Upper lobe of left lung (tissue), 4 donors: ENCODE results near the gene ZNF653.

Source experiments
- EP300 ChIP-seq, 4 donors: sonication (generic); formaldehyde crosslinking; IDR thresholded peaks; one replicate each; pipeline ENCODE4 v1.5.1; 2017; ENCODE audit warnings: antibody characterized with exemption in 4 of 4, control low read depth in 2 of 4
- POLR2AphosphoS5 ChIP-seq, 2 donors: sonication (generic); formaldehyde crosslinking; IDR thresholded peaks; one replicate each; pipeline ENCODE4 v1.5.1; 2017; ENCODE audit warnings: antibody characterized with exemption in 2 of 2

DNA sequence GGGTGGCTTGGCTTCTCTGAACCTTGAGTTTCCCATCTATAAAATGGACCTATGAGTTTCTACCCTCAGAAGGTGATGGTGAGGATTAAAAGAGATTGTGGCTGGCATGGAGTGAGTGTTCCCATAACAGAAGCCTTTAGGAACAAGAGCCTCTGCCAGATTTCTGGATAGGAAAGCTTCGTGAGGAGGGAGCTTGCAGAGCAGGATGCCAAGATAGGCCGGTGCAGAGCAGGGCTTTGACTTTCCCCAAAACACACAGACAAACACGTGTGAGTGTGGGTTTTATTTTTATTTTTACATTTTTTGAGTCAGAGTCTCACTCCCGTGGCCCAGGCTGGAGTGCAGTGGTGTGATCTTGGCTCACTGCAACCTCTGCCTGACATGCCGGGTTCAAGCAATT, 29.3 kb upstream of the ZNF653 start:
- no peak for TF ChIP-seq EP300 (IDR thresholded peaks at IDR 0.05)
- TF ChIP-seq POLR2AphosphoS5 (IDR thresholded peaks at IDR 0.05) = no peak
